ENCODE results near the gene HTR3E. TPM values are rescaled to one million over a fixed set of nuclear protein-coding genes. Genes with fewer than 3 reads are reported as not detected.

HTR3E gene
- not detected in 2 replicates for total RNA-seq

GRCh38 chr3:184096811-184097383, at the start of gene HTR3E:
Gene HTR3E (plus strand): TSS chr3:184097064. CDS start chr3:184097530, 466 bp downstream.

GRCh38 chr3:184052767-184053166, 44.1 kb upstream of the HTR3E start, which contains the start of gene HTR3C:
Gene HTR3C (plus strand): TSS chr3:184053047. CDS start chr3:184053081, 34 bp downstream.

GRCh38 chr3:184135149-184135910, 38.5 kb downstream of the HTR3E start, which contains the start of gene EIF2B5:
Gene EIF2B5 (plus strand): TSS chr3:184135358. CDS start chr3:184135386, 28 bp downstream.

GRCh38 chr3:184154885-184155643, 58.2 kb downstream of the HTR3E start, which contains the start of gene DVL3:
Gene DVL3 (plus strand): TSS chr3:184155377. CDS start chr3:184155636, 259 bp downstream.

Other genes with a start within 250 kb of the HTR3E start
- gene PARL, start 212.2 kb upstream of the HTR3E start, total RNA-seq = 39.3 and 54.7 TPM in 2 replicates
- 7.3 and 7.5 TPM in 2 replicates for gene ABCC5, start 79.2 kb upstream of the HTR3E start, total RNA-seq
- not detected in 2 replicates for gene HTR3D, start 65.3 kb upstream of the HTR3E start, total RNA-seq
- gene HTR3C, start 44.0 kb upstream of the HTR3E start, total RNA-seq = not detected in 2 replicates
- gene EIF2B5, start 38.3 kb downstream of the HTR3E start, total RNA-seq = 26.1 and 38.0 TPM in 2 replicates
- 24.0 and 24.9 TPM in 2 replicates for gene DVL3, start 58.3 kb downstream of the HTR3E start, total RNA-seq
- 241 and 285 TPM in 2 replicates for gene AP2M1, start 77.8 kb downstream of the HTR3E start, total RNA-seq
- gene ABCF3, start 89.1 kb downstream of the HTR3E start, total RNA-seq = 29.8 and 41.6 TPM in 2 replicates
- not detected in 2 replicates for gene VWA5B2, start 132.5 kb downstream of the HTR3E start, total RNA-seq
- gene ALG3, start 151.9 kb downstream of the HTR3E start, total RNA-seq = 78.9 and 108 TPM in 2 replicates
- gene EEF1AKMT4, start 152.6 kb downstream of the HTR3E start, total RNA-seq = 12.5 and 18.3 TPM in 2 replicates
- 1.2 and 1.4 TPM in 2 replicates for gene CAMK2N2, start 164.5 kb downstream of the HTR3E start, total RNA-seq
- not detected in 2 replicates for gene ECE2, start 179.0 kb downstream of the HTR3E start, total RNA-seq
- gene PSMD2, start 202.2 kb downstream of the HTR3E start, total RNA-seq = 672 and 923 TPM in 2 replicates
- 319 and 487 TPM in 2 replicates for gene EIF4G1, start 217.5 kb downstream of the HTR3E start, total RNA-seq
- 23.0 and 30.1 TPM in 2 replicates for gene FAM131A, start 240.5 kb downstream of the HTR3E start, total RNA-seq